Liver (tissue), 3 donors: ENCODE data around the gene PFKP.

Experiments
- FOXA2 ChIP-seq: IDR thresholded peaks from 2 replicates; pipeline ENCODE4 v1.6.1; 2016; ENCODE audit warnings: antibody characterized with exemption
- GABPA ChIP-seq, 2 donors: IDR thresholded peaks in 1 of 2; conservative IDR thresholded peaks in 1 of 2; 2 replicates each; pipeline ENCODE4 v1.6.1; 2016; ENCODE audit warnings: antibody characterized with exemption in 2 of 2, mild to moderate bottlenecking in 1 of 2, moderate library complexity in 1 of 2
- HNF4A ChIP-seq, 2 donors: conservative IDR thresholded peaks; 2 replicates each; pipeline ENCODE4 v1.6.1; 2016; ENCODE audit warnings: antibody characterized with exemption in 2 of 2, mild to moderate bottlenecking in 2 of 2
- RAD21 ChIP-seq, 2 donors: IDR thresholded peaks; 2 replicates each; pipeline ENCODE4 v1.6.1; 2016; ENCODE audit warnings: antibody characterized with exemption in 2 of 2, mild to moderate bottlenecking in 2 of 2
- SP1 ChIP-seq: IDR thresholded peaks from 2 replicates; pipeline ENCODE4 v1.6.1; 2018; ENCODE audit warnings: antibody characterized with exemption, mild to moderate bottlenecking
- TAF1 ChIP-seq: conservative IDR thresholded peaks from 2 replicates; pipeline ENCODE4 v1.6.1; 2016; ENCODE audit warnings: antibody characterized with exemption, mild to moderate bottlenecking
- YY1 ChIP-seq: IDR thresholded peaks from 2 replicates; pipeline ENCODE4 v1.6.1; 2016; ENCODE audit warnings: antibody characterized with exemption, mild to moderate bottlenecking
- TF ChIP-seq, protein P1 (sequence below): IDR thresholded peaks from 2 replicates; pipeline ENCODE4 v1.6.1; 2016; ENCODE audit warnings: antibody characterized with exemption, mild to moderate bottlenecking
- TF ChIP-seq, protein P2 (sequence below): fragments of 150-350 bp; IDR thresholded peaks from 2 replicates; pipeline ENCODE4 v1.5.1; 2017; ENCODE audit warnings: improper control_type of control experiment, low read depth, low read length; ENCODE audit not compliant: missing input control
- TF ChIP-seq, protein P3 (sequence below): IDR thresholded peaks from 2 replicates; pipeline ENCODE4 v1.6.1; 2016; ENCODE audit warnings: antibody characterized with exemption
- TF ChIP-seq, protein P4 (sequence below): IDR thresholded peaks from 2 replicates; pipeline ENCODE4 v1.6.1; 2016; ENCODE audit warnings: antibody characterized with exemption
- donor health status: healthy.
- donor health status: healthy.

DNA sequence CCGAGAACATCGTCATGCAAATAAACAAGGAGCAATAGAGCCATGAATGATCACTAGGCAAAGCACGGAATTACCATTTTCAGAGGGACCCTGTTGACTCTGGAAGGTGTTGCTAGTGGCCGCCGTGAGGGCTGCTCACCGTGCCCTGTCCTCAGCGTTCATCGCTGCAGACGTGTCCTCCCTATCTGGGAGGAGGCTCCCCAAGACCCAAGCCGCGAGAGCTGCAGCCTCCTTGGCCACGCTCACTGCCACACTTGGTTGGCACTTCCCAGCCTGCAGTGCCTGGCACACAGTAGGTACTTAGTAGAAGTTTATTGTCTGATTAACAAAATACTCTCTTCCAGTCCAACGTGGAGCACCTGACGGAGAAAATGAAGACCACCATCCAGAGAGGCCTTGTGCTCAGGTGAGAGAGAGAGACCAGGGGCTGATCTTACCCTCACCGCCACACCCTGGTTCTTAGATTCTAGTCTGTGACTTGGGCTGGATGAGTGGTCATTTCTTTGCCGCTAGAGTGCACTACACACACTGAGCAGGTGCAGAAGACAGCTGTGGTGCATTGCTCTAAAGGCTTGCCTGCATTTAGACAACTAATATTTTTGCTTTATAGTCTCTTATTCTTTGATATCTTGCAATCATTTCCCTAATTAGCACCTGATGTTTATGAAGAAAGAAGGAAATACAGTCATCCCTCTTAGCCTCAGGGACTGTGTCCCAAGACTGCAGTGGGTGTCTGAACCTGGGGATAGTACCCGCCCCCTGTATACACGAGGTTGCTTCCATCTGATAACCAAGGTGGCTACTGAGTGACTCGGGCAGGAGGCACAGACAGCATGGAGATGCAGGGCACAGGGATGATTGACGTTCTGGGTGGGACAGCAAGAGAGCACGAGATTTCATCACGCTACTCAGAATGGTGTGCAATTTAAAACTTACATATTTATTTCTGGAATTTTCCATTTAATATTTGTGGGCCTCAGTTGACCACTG is 65.0 kb downstream of the PFKP start:
- TF ChIP-seq, protein P1, sequence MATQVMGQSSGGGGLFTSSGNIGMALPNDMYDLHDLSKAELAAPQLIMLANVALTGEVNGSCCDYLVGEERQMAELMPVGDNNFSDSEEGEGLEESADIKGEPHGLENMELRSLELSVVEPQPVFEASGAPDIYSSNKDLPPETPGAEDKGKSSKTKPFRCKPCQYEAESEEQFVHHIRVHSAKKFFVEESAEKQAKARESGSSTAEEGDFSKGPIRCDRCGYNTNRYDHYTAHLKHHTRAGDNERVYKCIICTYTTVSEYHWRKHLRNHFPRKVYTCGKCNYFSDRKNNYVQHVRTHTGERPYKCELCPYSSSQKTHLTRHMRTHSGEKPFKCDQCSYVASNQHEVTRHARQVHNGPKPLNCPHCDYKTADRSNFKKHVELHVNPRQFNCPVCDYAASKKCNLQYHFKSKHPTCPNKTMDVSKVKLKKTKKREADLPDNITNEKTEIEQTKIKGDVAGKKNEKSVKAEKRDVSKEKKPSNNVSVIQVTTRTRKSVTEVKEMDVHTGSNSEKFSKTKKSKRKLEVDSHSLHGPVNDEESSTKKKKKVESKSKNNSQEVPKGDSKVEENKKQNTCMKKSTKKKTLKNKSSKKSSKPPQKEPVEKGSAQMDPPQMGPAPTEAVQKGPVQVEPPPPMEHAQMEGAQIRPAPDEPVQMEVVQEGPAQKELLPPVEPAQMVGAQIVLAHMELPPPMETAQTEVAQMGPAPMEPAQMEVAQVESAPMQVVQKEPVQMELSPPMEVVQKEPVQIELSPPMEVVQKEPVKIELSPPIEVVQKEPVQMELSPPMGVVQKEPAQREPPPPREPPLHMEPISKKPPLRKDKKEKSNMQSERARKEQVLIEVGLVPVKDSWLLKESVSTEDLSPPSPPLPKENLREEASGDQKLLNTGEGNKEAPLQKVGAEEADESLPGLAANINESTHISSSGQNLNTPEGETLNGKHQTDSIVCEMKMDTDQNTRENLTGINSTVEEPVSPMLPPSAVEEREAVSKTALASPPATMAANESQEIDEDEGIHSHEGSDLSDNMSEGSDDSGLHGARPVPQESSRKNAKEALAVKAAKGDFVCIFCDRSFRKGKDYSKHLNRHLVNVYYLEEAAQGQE, result no peak
- no peak for TF ChIP-seq HNF4A (conservative IDR thresholded peaks at IDR 0.05)
- TF ChIP-seq, protein P2, sequence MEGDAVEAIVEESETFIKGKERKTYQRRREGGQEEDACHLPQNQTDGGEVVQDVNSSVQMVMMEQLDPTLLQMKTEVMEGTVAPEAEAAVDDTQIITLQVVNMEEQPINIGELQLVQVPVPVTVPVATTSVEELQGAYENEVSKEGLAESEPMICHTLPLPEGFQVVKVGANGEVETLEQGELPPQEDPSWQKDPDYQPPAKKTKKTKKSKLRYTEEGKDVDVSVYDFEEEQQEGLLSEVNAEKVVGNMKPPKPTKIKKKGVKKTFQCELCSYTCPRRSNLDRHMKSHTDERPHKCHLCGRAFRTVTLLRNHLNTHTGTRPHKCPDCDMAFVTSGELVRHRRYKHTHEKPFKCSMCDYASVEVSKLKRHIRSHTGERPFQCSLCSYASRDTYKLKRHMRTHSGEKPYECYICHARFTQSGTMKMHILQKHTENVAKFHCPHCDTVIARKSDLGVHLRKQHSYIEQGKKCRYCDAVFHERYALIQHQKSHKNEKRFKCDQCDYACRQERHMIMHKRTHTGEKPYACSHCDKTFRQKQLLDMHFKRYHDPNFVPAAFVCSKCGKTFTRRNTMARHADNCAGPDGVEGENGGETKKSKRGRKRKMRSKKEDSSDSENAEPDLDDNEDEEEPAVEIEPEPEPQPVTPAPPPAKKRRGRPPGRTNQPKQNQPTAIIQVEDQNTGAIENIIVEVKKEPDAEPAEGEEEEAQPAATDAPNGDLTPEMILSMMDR, result no peak
- no peak for TF ChIP-seq YY1
- TF ChIP-seq FOXA2, result no peak
- no peak for TF ChIP-seq TAF1
- TF ChIP-seq RAD21 (IDR thresholded peaks at IDR 0.05), result no peak
- TF ChIP-seq, protein P3, sequence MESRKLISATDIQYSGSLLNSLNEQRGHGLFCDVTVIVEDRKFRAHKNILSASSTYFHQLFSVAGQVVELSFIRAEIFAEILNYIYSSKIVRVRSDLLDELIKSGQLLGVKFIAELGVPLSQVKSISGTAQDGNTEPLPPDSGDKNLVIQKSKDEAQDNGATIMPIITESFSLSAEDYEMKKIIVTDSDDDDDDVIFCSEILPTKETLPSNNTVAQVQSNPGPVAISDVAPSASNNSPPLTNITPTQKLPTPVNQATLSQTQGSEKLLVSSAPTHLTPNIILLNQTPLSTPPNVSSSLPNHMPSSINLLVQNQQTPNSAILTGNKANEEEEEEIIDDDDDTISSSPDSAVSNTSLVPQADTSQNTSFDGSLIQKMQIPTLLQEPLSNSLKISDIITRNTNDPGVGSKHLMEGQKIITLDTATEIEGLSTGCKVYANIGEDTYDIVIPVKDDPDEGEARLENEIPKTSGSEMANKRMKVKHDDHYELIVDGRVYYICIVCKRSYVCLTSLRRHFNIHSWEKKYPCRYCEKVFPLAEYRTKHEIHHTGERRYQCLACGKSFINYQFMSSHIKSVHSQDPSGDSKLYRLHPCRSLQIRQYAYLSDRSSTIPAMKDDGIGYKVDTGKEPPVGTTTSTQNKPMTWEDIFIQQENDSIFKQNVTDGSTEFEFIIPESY, result no peak
- TF ChIP-seq GABPA (IDR thresholded peaks at IDR 0.05 in 1 of 2, conservative IDR thresholded peaks at IDR 0.05 in 1 of 2), result no peak
- TF ChIP-seq, protein P4, sequence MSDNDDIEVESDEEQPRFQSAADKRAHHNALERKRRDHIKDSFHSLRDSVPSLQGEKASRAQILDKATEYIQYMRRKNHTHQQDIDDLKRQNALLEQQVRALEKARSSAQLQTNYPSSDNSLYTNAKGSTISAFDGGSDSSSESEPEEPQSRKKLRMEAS, result no peak
- no peak for TF ChIP-seq SP1
